Ovary (tissue), 9 donors: ENCODE measurements around the gene ARID1B. TPM values are rescaled to one million over a fixed set of nuclear protein-coding genes. Genes with fewer than 3 reads are reported as not detected.

Experiments used
- DNase-seq, 5 donors: peaks; one replicate each; pipeline ENCODE4 v3.0.0-alpha.2; 2019 to 2020
- H3K27ac ChIP-seq, 2 donors: fragments of 200-600 bp; one replicate each; pipeline versions ENCODE4 v1.5.1 to v1.8.0; 2019 to 2022
- H3K27me3 ChIP-seq: fragments of 200-600 bp; one replicate; pipeline ENCODE4 v1.8.0; 2022
- H3K36me3 ChIP-seq: fragments of 200-600 bp; sonication (generic); one replicate; pipeline ENCODE4 v1.5.1; 2019
- H3K4me1 ChIP-seq: one replicate; pipeline ENCODE4 v1.8.1; 2013; ENCODE audit warnings: mild to moderate bottlenecking, moderate library complexity; ENCODE audit not compliant: insufficient read depth
- H3K4me3 ChIP-seq: fragments of 200-600 bp; sonication (generic); one replicate; pipeline ENCODE4 v1.5.1; 2017
- H3K9me3 ChIP-seq, 2 donors: fragments of 200-600 bp in 1 of 2; sonication (generic) in 1 of 2; one replicate each; pipeline versions ENCODE4 v1.5.1 to v1.8.1; 2013 to 2019; ENCODE audit warnings: mild to moderate bottlenecking in 1 of 2, moderate library complexity in 1 of 2
- EP300 ChIP-seq: sonication (generic); formaldehyde crosslinking; IDR thresholded peaks from one replicate; pipeline ENCODE4 v1.6.1; 2017; ENCODE audit warnings: antibody characterized with exemption
- POLR2A ChIP-seq: fragments of 450-650 bp; IDR thresholded peaks from one replicate; pipeline ENCODE4 v1.6.1; 2017; ENCODE audit warnings: antibody characterized with exemption, mild to moderate bottlenecking, moderate library complexity
- WGBS, 3 donors: extraction: QIAGEN DNeasy Blood & Tissue Kit in 1 of 3; methylation state at CpG; one replicate each; pipeline versions ENCODE4 v1.1.5 to v1.1.7; 2013 to 2017; 5-methylcytosine and 5-hydroxymethylcytosine counted together
- intact Hi-C, 4 donors: fragments of 100-400 bp; cut with DNase I; formaldehyde crosslinking; loops; one replicate each; pipeline versions ENCODE4 v1.11.0 to v1.15.1; 2022 to 2023
- polyA plus RNA-seq, 2 donors: library from polyadenylated mRNA; stranded (reverse); fragments of 200-250 nt in 1 of 2; fragments of 350-450 nt in 1 of 2; fragmentation: Illumina TruSeq in 1 of 2; extraction: RNeasy Lipid Tissue Mini Kit (QIAGEN cat#74804) in 1 of 2; gene quantifications; one replicate each; pipeline ENCODE4 v1.2.3, GENCODE V29; 2013 to 2014
- total RNA-seq, 7 donors: library from RNA; depleted of rRNA in 2 of 7; stranded (reverse); fragments of >200 nt in 2 of 7; fragmentation: NEBNext Ultra II Directional in 3 of 7; extraction: Animal tissue kit (Norgen Biotek cat#: 25700) in 3 of 7; gene quantifications; one replicate each; pipeline versions ENCODE4 v1.1.0 to v1.2.4, GENCODE V29; 2016 to 2023
- TF ChIP-seq, protein P1 (sequence below), 3 donors: fragments of 450-650 bp in 2 of 3; fragments of 200-600 bp in 1 of 3; IDR thresholded peaks; one replicate each; pipeline versions ENCODE4 v1.5.1 to v1.8.0; 2016 to 2022; ENCODE audit warnings: antibody characterized with exemption in 3 of 3, mild to moderate bottlenecking in 1 of 3
- donor health status: DM: no; HTN: no; CAD: no; lungs with moderate emphysema.
- donor health status: DM: no; HTN: no; CAD: no.
- donor health status: Bipolar disorder and iron deficiency.
- donor health status: DM: yes; HTN: yes; CAD: no.
- donor health status: DM: no; HTN: no; CAD: no.
- donor health status: DM: yes; HTN: yes; CAD: no.

Gene ARID1B
- total and polyA plus RNA-seq, 9 donors: 33.2 to 144 (median 105) TPM

GRCh38 chr6:156931283-156931682 lies 154.1 kb downstream of the ARID1B start:
- no peak overlapping the region for H3K4me3 ChIP-seq
- TF ChIP-seq, protein P1, sequence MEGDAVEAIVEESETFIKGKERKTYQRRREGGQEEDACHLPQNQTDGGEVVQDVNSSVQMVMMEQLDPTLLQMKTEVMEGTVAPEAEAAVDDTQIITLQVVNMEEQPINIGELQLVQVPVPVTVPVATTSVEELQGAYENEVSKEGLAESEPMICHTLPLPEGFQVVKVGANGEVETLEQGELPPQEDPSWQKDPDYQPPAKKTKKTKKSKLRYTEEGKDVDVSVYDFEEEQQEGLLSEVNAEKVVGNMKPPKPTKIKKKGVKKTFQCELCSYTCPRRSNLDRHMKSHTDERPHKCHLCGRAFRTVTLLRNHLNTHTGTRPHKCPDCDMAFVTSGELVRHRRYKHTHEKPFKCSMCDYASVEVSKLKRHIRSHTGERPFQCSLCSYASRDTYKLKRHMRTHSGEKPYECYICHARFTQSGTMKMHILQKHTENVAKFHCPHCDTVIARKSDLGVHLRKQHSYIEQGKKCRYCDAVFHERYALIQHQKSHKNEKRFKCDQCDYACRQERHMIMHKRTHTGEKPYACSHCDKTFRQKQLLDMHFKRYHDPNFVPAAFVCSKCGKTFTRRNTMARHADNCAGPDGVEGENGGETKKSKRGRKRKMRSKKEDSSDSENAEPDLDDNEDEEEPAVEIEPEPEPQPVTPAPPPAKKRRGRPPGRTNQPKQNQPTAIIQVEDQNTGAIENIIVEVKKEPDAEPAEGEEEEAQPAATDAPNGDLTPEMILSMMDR (IDR thresholded peaks at IDR 0.05): no peak
- TF ChIP-seq POLR2A: no peak
- TF ChIP-seq EP300: no peak
- peaks cover 9% of the 10 kb centered on the region for H3K4me1 ChIP-seq

DNA sequence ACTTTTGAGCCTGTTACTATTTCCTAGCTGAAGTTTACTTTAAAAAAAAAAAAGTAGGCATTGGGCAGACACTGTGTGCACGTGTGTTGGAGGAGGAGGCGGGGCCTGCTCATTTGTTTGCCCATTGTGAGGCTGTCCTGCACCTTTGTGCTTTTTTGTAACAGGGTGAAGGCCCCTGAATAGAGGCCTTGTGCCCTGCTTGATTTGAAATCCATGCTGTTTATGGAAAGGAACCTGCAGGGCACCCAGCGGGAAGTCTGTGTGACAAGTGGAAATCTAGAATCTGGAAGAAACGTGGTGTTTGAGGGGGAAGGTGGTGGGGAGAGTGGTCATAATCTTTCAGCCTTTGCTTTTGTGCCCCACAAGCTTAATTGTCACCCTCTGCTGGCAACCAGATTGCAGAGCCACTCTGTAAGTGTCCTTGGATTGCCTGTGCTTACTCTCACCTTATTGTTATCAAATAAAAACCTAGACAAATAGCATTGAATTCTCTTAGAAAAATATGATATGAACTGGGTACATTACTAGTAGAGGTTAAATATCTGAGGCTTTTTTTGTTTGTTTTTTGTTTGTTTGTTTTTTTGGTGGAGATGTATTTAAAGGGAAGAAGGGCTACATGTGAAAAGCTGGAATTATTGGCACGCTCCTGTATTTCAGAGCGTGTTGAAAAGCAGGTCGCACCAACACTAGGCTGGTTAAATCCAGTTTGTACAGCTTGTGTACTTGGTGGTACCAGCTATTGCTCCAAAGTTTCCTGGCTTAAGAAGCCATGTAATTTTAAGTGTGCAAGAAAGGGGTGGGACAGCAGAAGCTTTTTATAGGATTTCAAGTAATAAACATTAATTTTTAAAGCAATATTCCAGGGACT lies 156.3 kb downstream of the ARID1B start:
- H3K4me1 ChIP-seq: peaks cover 7% of the 10 kb centered on the region
- peak overlapping the region in 1 of 2 donors; percentile 3 for H3K27ac ChIP-seq
- H3K4me3 ChIP-seq: no peak overlapping the region
- WGBS, 3 donors: 56 to 63% (median 57%) methylated on average over 7 of the region's 7 CpGs
- no peak for DNase-seq
- no peaks in the 10 kb centered on the region for H3K9me3 ChIP-seq
- TF ChIP-seq, protein P1 (IDR thresholded peaks at IDR 0.05): no peak
- TF ChIP-seq POLR2A (no peak), EP300 (no peak)
- H3K27me3 ChIP-seq: no peaks in the 10 kb centered on the region
- H3K36me3 ChIP-seq: no peaks in the 10 kb centered on the region
- intact Hi-C loops: loop anchor here in 1 of 4 donors (10.0 kb wide), 1 partner anchor 139 kb away; no protein-coding TSS in a partner anchor

More at GRCh38 chr6:156931283-156931682, 154.1 kb downstream of the ARID1B start:
- no peaks in the 10 kb centered on the region for H3K9me3 ChIP-seq
- no peaks in the 10 kb centered on the region for H3K36me3 ChIP-seq
- WGBS, 3 donors: 97 to 99% (median 97%) methylated on average over 3 of the region's 3 CpGs
- H3K27ac ChIP-seq: no peak overlapping the region
- intact Hi-C loops: loop anchor here in 1 of 4 donors (10.0 kb wide), 1 partner anchor 136 kb away; no protein-coding TSS in a partner anchor
- no peaks in the 10 kb centered on the region for H3K27me3 ChIP-seq
- DNase-seq: no peak

DNA sequence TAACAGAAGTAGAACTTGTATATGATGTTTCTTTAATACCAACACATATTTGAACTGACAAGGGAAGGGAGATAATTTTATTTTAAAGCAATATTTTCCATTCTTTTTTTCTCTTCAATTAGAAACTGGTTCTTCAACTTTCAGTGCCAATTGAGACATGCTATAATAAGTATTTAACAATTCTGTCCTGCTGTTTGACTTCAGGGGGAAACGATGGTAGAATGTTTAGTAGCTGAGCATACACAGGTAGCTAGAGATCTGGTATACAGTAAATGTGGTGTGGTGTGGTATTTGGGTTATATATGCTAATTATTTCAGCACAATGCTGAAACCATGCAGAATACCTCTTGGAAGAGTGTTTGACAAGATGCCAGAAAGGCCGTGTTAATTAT lies 156.9 kb downstream of the ARID1B start:
- 56 to 65% (median 62%) methylated on average over 2 of the region's 2 CpGs for WGBS, 3 donors
- TF ChIP-seq, protein P1 (IDR thresholded peaks at IDR 0.05): no peak
- TF ChIP-seq POLR2A: no peak
- H3K27ac ChIP-seq: peak overlapping the region in 1 of 2 donors; percentile 3
- no peaks in the 10 kb centered on the region for H3K27me3 ChIP-seq
- H3K4me3 ChIP-seq: no peak overlapping the region
- DNase-seq: no peak
- no peaks in the 10 kb centered on the region for H3K9me3 ChIP-seq
- no peaks in the 10 kb centered on the region for H3K36me3 ChIP-seq
- H3K4me1 ChIP-seq: peaks cover 7% of the 10 kb centered on the region
- intact Hi-C loops: loop anchor here in 1 of 4 donors (10.0 kb wide), 1 partner anchor 139 kb away; no protein-coding TSS in a partner anchor

- H3K4me1 ChIP-seq: peaks cover 7% of the 10 kb centered on the region
Observed at GRCh38 chr6:156935000-156935399, 157.8 kb downstream of the ARID1B start.

More at GRCh38 chr6:156935000-156935399, 157.8 kb downstream of the ARID1B start:
- Histone ChIP-seq H3K36me3 (no peaks in the 10 kb centered on the region), H3K4me3 (no peak overlapping the region), H3K9me3 (no peaks in the 10 kb centered on the region), H3K27me3 (no peaks in the 10 kb centered on the region), H3K27ac (no peak overlapping the region)
- 87 to 97% (median 88%) methylated on average over 5 of the region's 5 CpGs for WGBS, 3 donors
- DNase-seq: no peak
- TF ChIP-seq, protein P1 (IDR thresholded peaks at IDR 0.05): no peak
- TF ChIP-seq EP300 (no peak), POLR2A (no peak)
- intact Hi-C loops: loop anchor here in 1 of 4 donors (10.0 kb wide), 1 partner anchor 140 kb away; no protein-coding TSS in a partner anchor
